ENCODE results near the gene TOB1.

TOB1 gene

GRCh38 chr17:50868140-50868438 is 1.9 kb upstream of the TOB1 start:
- DNase-seq, result no peak

- peak; percentile 99 for DNase-seq
Measured at GRCh38 chr17:50867363-50868139, 1.4 kb upstream of the TOB1 start.

GRCh38 chr17:50866950-50867362 is 802 bp upstream of the TOB1 start:
- DNase-seq, result peak; percentile 90

- no peak for DNase-seq
Measured at GRCh38 chr17:50865868-50866260, 290 bp downstream of the TOB1 start.

GRCh38 chr17:50865060-50865867 is 890 bp downstream of the TOB1 start:
- peak; percentile 77 for DNase-seq

- no peak for DNase-seq
Measured at GRCh38 chr17:50864747-50865059, 1.5 kb downstream of the TOB1 start.

DNA sequence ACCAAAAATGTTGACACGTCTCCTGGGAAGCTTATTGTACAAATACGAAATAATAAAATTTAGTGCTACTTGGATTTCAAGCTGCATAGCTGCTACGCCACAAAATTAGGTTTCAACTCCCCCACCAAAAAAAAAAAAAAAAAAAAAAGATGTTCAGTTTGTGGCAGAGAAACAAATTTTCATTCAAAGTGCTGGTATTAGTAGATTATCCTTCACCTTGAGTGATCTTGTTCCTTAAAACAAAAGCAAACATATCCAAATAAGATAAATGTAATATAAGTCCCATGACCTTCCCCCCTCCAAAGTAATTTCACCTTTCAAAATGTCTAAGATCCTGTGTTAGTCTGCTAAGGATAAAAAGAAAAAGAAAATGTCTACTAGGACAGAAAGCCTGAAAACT is 2.2 kb downstream of the TOB1 start:
- DNase-seq, result no peak

DNA sequence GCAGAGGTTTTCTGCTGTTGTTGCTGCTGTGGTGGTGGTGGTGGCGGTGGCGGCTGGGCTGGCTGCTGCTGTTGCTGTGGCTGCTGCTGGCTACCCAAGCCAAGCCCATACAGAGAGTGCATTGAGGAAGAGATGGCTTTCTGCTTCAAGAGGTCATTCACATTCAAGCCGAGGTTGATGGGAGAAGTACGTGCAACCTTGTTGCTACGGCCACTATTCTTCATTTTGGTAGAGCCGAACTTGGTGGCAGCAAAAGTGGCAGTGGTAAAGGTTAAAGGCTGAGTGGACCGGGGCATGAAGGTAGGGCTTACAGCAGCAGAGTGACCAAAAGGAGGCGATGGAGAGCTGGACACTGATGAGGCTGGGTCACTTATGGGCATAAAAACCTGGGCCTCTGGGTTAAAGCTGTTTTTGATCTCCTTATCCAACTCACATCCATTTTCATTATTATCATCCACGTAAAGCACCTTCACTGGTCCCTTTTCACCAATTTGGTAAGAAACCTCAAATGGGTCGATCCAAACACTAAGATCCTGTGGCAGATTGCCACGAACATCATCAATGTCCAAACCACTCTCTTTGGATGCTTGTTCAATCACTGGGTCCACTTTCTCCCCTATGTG is 2.8 kb downstream of the TOB1 start:
- peak; percentile 81 for DNase-seq

DNA sequence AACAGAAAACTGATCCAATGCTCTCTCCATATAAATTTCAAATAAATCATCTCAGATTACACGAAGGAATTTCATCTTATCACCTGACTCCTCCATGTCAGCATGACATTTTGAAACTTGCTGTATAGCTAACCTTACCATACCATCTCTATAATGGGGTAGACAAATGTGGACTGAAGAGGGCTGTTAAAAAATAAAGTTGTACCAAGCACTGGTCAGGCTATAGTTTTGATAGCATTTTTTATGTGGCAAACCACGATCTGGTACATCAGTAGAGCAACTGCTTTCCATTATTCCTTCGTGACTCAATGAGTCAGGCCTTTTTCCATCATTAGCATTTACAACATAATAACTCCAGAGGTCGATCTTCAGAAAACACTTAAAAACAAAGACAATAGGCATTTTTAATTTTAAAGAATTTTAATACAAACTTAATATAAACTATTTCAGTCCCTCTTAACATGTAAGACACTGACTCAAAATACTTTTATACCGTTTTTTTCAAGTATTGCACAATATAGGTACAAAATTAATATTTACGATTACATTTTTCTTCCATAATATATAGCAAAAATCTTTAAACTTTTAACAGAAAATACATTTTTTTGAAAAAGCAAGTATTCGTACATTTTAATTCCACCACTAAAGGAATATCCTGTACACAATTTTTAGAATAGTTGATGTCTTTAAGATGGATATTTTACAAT is 4.2 kb downstream of the TOB1 start:
- DNase-seq, result no peak

GRCh38 chr17:50861334-50861676 is 4.8 kb downstream of the TOB1 start:
- no peak for DNase-seq

DNA sequence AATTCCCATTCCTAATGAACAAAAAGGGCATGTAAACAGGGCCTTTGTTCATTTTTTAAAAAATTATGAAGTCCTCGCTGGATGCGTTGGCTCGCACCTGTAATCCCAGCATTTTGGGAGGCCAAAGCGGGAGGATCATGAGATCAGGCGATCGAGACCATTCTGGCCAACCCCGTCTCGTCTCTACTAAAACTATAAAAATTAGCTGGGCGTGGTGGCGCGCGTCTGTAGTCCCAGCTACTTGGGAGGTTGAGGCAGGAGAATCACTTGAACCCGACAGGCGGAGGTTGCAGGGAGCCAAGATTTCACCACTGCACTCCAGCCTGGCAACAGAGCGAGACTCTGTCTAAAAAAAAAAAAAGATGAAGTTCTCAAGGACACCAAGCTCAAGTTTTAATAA is 6.4 kb downstream of the TOB1 start:
- DNase-seq, result peak; percentile 35

GRCh38 chr17:50858486-50859225 is 7.5 kb downstream of the TOB1 start:
- DNase-seq, result no peak

DNA sequence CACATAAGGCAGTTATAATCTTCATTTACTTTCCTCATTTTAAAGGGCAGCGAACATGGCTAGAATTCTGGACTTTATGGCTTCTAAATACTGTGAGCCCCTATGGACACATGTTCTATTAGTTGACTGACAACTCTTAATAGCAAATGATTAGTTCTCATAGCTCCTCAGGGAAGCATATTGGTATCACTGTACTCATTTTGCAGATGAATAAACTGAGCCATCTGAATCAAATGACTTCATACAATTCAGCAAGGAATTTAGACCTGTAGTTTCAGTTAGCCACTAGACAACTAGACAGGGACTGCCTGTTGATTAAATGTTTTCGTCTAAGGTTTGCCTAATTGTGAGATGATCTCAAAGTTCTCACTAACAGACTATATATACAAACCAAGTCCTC is 9.7 kb downstream of the TOB1 start:
- no peak for DNase-seq

DNA sequence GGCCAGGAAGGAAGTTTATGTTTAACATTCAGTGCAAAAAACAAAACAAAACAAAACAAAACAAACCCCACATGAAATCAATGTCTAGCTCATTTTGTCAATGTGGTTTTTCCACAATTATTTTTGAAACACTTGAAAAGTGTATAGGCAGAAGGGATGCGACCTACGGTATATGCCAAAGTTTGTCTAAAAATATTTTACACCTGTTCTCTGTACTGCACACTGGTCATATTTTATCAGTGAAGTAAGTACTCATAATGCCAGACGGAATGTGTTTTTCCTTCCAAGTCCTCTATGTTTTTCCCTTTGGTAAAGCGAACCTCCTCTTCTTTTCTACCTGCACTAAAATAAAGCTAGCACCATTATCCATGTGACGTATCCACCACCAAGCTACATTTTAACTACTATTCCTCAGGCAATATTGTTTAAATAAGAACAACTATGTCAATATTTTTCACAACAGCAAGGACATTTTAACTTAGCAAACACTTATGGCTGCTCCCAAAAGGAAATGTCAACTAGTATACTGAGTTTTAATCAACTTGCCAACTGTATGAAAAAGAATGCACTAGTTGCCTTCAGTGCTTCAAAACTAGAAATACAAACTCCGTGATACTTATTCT is 10.3 kb downstream of the TOB1 start:
- no peak for DNase-seq

DNA sequence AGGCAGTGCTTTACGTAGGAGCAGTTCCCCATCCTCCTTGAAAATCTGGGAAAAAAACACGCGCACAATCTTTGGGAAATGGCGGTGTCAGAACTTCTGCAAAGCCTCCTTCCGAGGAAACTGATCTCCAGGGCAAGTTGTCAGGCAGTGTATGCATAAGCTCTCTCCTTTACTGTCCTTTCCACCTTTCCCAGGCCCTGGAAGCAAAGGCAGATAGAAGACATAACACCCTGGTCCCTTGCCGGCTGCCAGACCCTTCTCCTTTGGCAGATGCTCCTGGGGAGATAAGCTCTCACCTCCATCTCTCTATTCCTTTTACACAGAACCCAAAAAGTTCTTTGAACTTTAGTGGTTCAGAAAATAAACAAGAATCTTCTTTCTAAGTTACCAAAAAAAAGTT is 12.4 kb downstream of the TOB1 start:
- peak; percentile 47 for DNase-seq

DNA sequence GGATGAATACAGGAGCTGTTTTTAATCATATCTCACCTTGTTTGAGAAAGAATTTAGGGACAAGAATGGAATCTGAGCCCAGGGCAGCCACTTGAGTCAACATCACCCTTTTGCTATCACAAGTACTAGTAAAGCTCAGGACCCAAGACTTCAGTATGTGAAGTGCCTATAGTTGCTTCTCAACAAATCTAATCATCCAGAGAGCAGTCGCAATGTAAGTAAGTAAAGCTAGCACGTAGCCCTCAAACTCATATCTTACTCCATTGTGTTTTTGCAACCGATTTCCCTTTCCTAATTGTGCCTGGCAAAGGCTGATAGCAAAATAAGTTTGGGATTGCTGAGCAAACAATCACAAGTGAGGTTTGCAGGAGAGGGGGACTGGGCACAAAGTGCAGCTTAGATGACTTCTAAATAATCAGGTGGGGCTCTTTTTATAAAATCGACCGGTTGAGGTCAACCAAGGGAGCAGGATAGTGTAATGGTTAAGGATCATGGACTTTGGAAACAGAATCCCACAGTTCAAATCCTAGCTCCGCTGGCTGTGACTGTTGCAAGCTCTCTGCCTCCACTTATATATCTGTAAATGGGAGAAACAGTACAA is 13.0 kb downstream of the TOB1 start:
- DNase-seq, result peak; percentile 36

DNA sequence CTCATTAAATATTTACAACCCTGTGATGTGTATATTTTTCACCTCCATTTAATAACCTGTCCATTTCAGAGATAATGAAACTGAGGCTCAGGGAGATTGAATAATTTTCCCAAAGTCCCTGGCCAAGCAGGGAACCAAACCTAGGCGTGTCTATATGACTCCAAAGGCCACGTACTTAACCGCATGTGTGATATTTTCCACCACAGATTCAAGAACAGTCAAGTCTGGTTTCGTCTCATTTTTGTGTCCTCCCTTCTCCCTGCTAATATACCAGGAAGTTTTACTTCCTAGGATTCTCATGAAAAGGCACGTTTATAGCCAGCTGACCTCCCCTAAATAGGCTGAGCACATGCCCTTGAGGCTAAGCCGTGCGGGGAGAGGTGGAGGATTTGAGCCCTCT is 15.5 kb downstream of the TOB1 start:
- DNase-seq, result no peak

GRCh38 chr17:50848711-50849110 is 17.4 kb downstream of the TOB1 start:
- no peak for DNase-seq

DNA sequence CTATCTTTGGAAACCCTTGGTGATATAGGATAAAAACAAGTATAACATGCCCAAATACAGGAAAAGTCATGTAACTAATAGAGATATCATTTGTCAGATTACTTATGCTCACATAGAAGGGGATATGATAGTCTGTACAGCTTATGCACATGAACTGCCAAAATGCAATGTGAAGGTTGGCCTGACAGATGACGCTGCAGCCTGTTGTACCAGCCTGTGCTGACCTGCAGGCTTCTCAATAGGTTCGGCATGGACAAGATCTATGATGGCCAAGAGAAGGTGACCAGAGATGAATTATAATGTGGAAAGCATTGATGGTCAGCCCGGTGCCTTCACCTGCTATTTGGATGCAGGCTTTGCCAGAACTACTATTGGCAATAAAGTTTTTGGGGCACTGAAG is 18.1 kb downstream of the TOB1 start:
- no peak for DNase-seq

- no peak for DNase-seq
Measured at GRCh38 chr17:50847566-50847965, 18.6 kb downstream of the TOB1 start.

GRCh38 chr17:50845240-50846147 is 20.7 kb downstream of the TOB1 start:
- peak; percentile 85 for DNase-seq

All from islet precursor cell (in vitro differentiated cells).